Prostate gland (tissue), 2 donors: ENCODE data around the gene GNL3. TPM values are rescaled to one million over a fixed set of nuclear protein-coding genes. Genes with fewer than 3 reads are reported as not detected.

ENCODE experiments used
- DNase-seq: peaks from one replicate; pipeline ENCODE4 v3.0.0-alpha.2; 2019; ENCODE audit warnings: low spot score
- H3K27ac ChIP-seq, 2 donors: fragments of 200-600 bp; sonication (generic); 2 replicates each; pipeline ENCODE4 v1.5.1; 2017 to 2019
- H3K27me3 ChIP-seq: fragments of 200-600 bp; sonication (generic); replicated peaks from 2 replicates; pipeline ENCODE4 v1.5.1; 2019; ENCODE audit not compliant: insufficient read depth
- H3K36me3 ChIP-seq, 2 donors: fragments of 200-600 bp; sonication (generic); 1 replicate in 1 of 2; 2 replicates in 1 of 2; pipeline versions ENCODE4 v1.5.1 to v1.8.1; 2017 to 2019
- H3K4me1 ChIP-seq: fragments of 200-600 bp; sonication (generic); replicated peaks from 2 replicates; pipeline ENCODE4 v1.5.1; 2019
- H3K4me3 ChIP-seq, 2 donors: fragments of 200-600 bp; sonication (generic); 2 replicates each; pipeline ENCODE4 v1.5.1; 2017 to 2019
- H3K9me3 ChIP-seq: fragments of 200-600 bp; sonication (generic); 2 replicates; pipeline ENCODE4 v1.5.1; 2017
- POLR2A ChIP-seq: fragments of 450-650 bp; IDR thresholded peaks from one replicate; pipeline ENCODE4 v1.6.1; 2016; ENCODE audit warnings: antibody characterized with exemption, mild to moderate bottlenecking
- POLR2AphosphoS5 ChIP-seq: sonication (generic); formaldehyde crosslinking; IDR thresholded peaks from one replicate; pipeline ENCODE4 v1.6.1; 2017; ENCODE audit warnings: antibody characterized with exemption
- WGBS: methylation state at CpG from one replicate; pipeline ENCODE4 v1.1.5; 2018; 5-methylcytosine and 5-hydroxymethylcytosine counted together
- intact Hi-C: fragments of 100-400 bp; cut with DNase I; formaldehyde crosslinking; loops from one replicate; pipeline ENCODE4 v1.14.2; 2022
- total RNA-seq, 2 donors: library from RNA; depleted of rRNA; stranded (reverse); fragments of >200 nt; gene quantifications; one replicate each; pipeline ENCODE4 v1.1.0, GENCODE V29; 2016
- TF ChIP-seq, protein P1 (sequence below), 4 experiments: fragments of 200-600 bp in 2 of 4; fragments of 450-650 bp in 2 of 4; sonication (generic) in 2 of 4; IDR thresholded peaks; 1 replicate in 3 of 4; 2 replicates in 1 of 4; pipeline ENCODE4 v1.5.1; 2016 to 2019; ENCODE audit warnings: antibody characterized with exemption in 4 of 4, mild to moderate bottlenecking in 2 of 4, moderate library complexity in 2 of 4

The GNL3 gene
- total RNA-seq, 2 donors from 2014 or later: 50.7 to 116 TPM

DNA sequence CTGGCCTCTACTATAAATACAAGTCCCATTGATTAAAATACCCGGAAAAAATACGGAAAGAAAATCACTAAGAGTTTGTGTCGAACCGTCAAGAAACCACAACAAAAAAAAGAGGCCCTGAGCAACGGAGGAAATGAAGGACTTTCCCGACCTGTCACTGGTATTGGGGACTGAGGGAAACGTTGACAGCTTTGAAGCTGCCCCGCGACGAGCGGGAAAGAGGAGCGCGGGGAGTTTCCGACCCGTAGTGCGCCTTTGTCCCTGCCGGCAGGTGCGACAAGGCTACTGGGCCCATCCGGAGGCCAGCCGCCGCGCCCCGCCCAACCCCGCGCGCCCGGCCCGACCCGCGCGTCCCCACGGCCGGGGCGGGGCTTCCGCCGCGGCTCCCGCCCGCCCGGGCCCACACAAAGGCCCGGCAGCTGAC lies 535 bp upstream of the GNL3 start:
- TF ChIP-seq POLR2AphosphoS5 (no peak), POLR2A (peak; percentile 56)
- TF ChIP-seq, protein P1, sequence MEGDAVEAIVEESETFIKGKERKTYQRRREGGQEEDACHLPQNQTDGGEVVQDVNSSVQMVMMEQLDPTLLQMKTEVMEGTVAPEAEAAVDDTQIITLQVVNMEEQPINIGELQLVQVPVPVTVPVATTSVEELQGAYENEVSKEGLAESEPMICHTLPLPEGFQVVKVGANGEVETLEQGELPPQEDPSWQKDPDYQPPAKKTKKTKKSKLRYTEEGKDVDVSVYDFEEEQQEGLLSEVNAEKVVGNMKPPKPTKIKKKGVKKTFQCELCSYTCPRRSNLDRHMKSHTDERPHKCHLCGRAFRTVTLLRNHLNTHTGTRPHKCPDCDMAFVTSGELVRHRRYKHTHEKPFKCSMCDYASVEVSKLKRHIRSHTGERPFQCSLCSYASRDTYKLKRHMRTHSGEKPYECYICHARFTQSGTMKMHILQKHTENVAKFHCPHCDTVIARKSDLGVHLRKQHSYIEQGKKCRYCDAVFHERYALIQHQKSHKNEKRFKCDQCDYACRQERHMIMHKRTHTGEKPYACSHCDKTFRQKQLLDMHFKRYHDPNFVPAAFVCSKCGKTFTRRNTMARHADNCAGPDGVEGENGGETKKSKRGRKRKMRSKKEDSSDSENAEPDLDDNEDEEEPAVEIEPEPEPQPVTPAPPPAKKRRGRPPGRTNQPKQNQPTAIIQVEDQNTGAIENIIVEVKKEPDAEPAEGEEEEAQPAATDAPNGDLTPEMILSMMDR (IDR thresholded peaks at IDR 0.05): peak in 1 of 4 experiments; percentile 9
- peaks cover 3% of the 10 kb centered on the region for H3K4me1 ChIP-seq
- DNase-seq: peak; percentile 75

DNA sequence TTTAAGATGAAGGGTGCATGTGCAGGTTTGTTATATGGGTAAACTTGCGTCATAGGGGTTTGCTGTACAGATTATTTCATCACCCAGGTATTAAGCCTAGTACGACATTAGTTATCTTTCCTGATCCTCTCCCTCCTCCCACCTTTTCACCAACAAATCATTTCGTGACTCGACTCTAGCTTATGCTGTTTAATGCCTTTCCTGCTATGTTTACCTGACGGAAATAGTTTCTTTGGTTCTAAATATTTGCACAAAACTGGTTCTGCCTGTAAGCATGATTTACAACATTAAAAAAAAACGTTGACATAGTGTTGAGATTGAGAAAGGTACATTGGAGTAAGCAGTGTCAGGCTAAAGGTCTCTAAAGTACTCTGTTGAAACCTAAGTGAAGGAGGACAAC lies 2.4 kb downstream of the GNL3 start:
- peak; percentile 49 for DNase-seq
- Histone ChIP-seq H3K27me3 (no peaks in the 10 kb centered on the region), H3K27ac (peak overlapping the region; percentile 93 to 99), H3K36me3 (peaks cover 12 to 28% of the 10 kb centered on the region in 2 donors), H3K4me1 (peaks cover 3% of the 10 kb centered on the region), H3K9me3 (no peaks in the 10 kb centered on the region), H3K4me3 (peak overlapping the region in 1 of 2 donors; percentile 86)
- TF ChIP-seq POLR2AphosphoS5: peak; percentile 88
- TF ChIP-seq, protein P1 (IDR thresholded peaks at IDR 0.05): no peak
- intact Hi-C loops: loop anchor here (10.0 kb wide), 2 partner anchors 153 to 213 kb away; partner anchors contain the start of genes NT5DC2 and UQCC5
- 59% methylated on average over 6 of the region's 6 CpGs for WGBS

More for the DNA sequence above, 535 bp upstream of the GNL3 start:
- Histone ChIP-seq H3K27me3 (no peaks in the 10 kb centered on the region), H3K4me3 (peak overlapping the region; percentile 64 to 86), H3K36me3 (peaks cover 6 to 17% of the 10 kb centered on the region in 2 donors), H3K27ac (peak overlapping the region; percentile 93 to 99), H3K9me3 (no peaks in the 10 kb centered on the region)
- intact Hi-C loops: loop anchor here (10.0 kb wide), 2 partner anchors 150 to 210 kb away; partner anchors contain the start of genes NT5DC2 and UQCC5
- 2% methylated on average over 26 of the region's 41 CpGs for WGBS

DNA sequence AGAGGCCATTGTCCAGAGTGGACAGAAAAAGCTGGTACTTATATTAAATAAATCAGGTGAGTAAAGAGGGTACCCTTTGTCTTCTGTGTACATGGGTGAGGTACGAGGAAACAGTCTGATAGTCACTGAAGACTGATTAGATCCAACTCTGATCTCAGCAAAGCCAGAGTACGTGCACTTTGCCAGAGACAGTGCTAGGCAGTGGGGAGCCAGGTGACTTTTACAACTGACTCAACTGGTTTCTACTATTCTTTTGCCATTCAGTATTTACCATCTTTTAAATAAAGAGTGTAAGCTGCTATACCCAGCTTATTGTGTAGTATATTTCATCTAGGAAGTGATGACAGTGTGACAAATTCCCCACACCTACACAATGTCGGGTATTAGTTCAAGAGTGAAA lies 3.3 kb downstream of the GNL3 start:
- WGBS: 56% methylated on average over 3 of the region's 3 CpGs
- peak; percentile 67 for DNase-seq
- no peaks in the 10 kb centered on the region for H3K9me3 ChIP-seq
- intact Hi-C loops: loop anchor here (10.0 kb wide), 2 partner anchors 154 to 214 kb away; partner anchors contain the start of genes NT5DC2 and UQCC5
- TF ChIP-seq, protein P1 (IDR thresholded peaks at IDR 0.05): no peak
- peak; percentile 85 for TF ChIP-seq POLR2AphosphoS5
- peak overlapping the region in 1 of 2 donors; percentile 6 for H3K4me3 ChIP-seq
- H3K27ac ChIP-seq: peak overlapping the region; percentile 93 to 99
- H3K4me1 ChIP-seq: peaks cover 3% of the 10 kb centered on the region
- H3K27me3 ChIP-seq: no peaks in the 10 kb centered on the region
- peaks cover 12 to 29% of the 10 kb centered on the region in 2 donors for H3K36me3 ChIP-seq

DNA sequence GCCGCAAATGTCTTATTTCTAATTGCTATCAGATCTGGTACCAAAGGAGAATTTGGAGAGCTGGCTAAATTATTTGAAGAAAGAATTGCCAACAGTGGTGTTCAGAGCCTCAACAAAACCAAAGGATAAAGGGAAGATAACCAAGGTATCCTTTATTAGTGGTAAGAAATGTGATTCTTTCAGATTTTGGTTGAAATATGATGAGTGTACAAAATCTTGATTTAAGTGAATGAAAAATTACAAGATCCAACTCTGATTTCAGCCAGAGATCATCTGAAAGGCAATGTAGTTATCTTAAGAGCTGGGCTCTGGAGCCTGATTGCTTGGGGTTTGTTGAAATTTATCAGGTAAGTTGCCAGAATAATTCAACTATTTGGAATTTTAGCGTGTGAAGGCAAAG lies 4.7 kb downstream of the GNL3 start:
- TF ChIP-seq, protein P1 (IDR thresholded peaks at IDR 0.05): no peak
- no peak for TF ChIP-seq POLR2AphosphoS5
- no peak for TF ChIP-seq POLR2A
- no peak for DNase-seq
- H3K27ac ChIP-seq: peak overlapping the region; percentile 8 to 99
- H3K9me3 ChIP-seq: no peaks in the 10 kb centered on the region
- H3K4me1 ChIP-seq: peaks cover 3% of the 10 kb centered on the region
- no peaks in the 10 kb centered on the region for H3K27me3 ChIP-seq
- H3K36me3 ChIP-seq: peaks cover 12 to 29% of the 10 kb centered on the region in 2 donors
- 93% methylated on average over 2 of the region's 2 CpGs for WGBS
- H3K4me3 ChIP-seq: no peak overlapping the region
- intact Hi-C loops: no loop called here

DNA sequence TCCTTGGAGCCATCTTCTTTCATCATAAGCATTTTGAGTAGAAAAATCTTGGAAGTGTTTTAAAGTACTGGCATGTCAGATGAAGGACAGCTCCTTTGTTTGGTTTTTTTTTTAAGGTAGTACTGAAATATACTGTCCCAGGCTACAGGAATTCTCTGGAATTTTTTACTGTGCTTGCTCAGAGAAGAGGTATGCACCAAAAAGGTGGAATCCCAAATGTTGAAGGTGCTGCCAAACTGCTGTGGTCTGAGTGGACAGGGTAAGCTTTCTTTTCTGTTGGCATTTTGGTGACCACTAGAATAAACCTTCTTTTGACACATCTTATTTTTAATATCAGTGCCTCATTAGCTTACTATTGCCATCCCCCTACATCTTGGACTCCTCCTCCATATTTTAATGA lies 7.2 kb downstream of the GNL3 start:
- H3K27me3 ChIP-seq: no peaks in the 10 kb centered on the region
- no peak for DNase-seq
- H3K9me3 ChIP-seq: no peaks in the 10 kb centered on the region
- no peak overlapping the region for H3K4me3 ChIP-seq
- TF ChIP-seq POLR2AphosphoS5 (no peak), POLR2A (no peak)
- TF ChIP-seq, protein P1 (IDR thresholded peaks at IDR 0.05): no peak
- intact Hi-C loops: no loop called here
- peaks cover 3% of the 10 kb centered on the region for H3K4me1 ChIP-seq
- peaks cover 12 to 29% of the 10 kb centered on the region in 2 donors for H3K36me3 ChIP-seq
- H3K27ac ChIP-seq: peak overlapping the region in 1 of 2 donors; percentile 8
